GM12878 (cell line): ENCODE data around the gene CHKA. TPM values are rescaled to one million over a fixed set of nuclear protein-coding genes. Genes with fewer than 3 reads are reported as not detected.
A peak's percentile ranks its signal among the peaks of the same experiment; 100 is the strongest.

Source experiments
- ATAC-seq: fragments of 200-7000 bp; cut with Tn5 transposase; 3 replicates; pipeline ENCODE4 v1.9.1; 2020; ENCODE audit warnings: mild to moderate bottlenecking, moderate library complexity
- BruUV-seq: library from RNA; stranded (reverse); fragments of 400-500 nt; replicated peaks from 2 replicates; lab custom pipeline; 2021; lab: Mats Ljungman, UMichigan
- CTCF ChIA-PET: fragments of 300-600 bp; sonication (Branson Sonifier 250); formaldehyde crosslinking; extraction: SDS; loops from one replicate; lab custom pipeline; 2021; ENCODE audit warnings: inconsistent platforms; lab: Yijun Ruan, JAX
- POLR2A ChIA-PET: fragments of 350-600 bp; formaldehyde crosslinking; extraction: SDS; loops from one replicate; lab custom pipeline; 2021; ENCODE audit warnings: inconsistent platforms; lab: Charles Lee
- RAD21 ChIA-PET: fragments of 300-600 bp; sonication (Branson Sonifier 250); formaldehyde crosslinking; loops from one replicate; lab custom pipeline; 2023; ENCODE audit warnings: antibody characterized with exemption; ENCODE audit not compliant: unreplicated experiment; lab: Charles Lee
- SMC1A ChIA-PET: fragments of 300-600 bp; sonication (Branson Sonifier 250); formaldehyde crosslinking; loops from one replicate; lab custom pipeline; 2023; ENCODE audit not compliant: unreplicated experiment, uncharacterized antibody; lab: Charles Lee
- DNase-seq: peaks from one replicate; pipeline ENCODE4 v3.0.0-alpha.2; 2011; ENCODE audit warnings: low read depth, low spot score
- FAIRE-seq: peaks from 3 replicates; lab custom pipeline; 2011; peaks lifted over from hg19 to GRCh38; lab: Jason Lieb, UNC
- H2AFZ ChIP-seq: 2 replicates; pipeline ENCODE4 v1.6.0; 2011; ENCODE audit warnings: low read depth, low read length, control low read depth; ENCODE audit not compliant: control insufficient read depth
- H3K27ac ChIP-seq: 2 replicates; pipeline ENCODE4 v1.5.1; 2011; ENCODE audit warnings: control low read depth; ENCODE audit not compliant: control insufficient read depth, insufficient read depth
- H3K27me3 ChIP-seq, 2 experiments: replicated peaks in 1 of 2; 2 replicates each; pipeline versions ENCODE4 v1.6.0 to v1.6.1; 2011; ENCODE audit warnings: low read length in 1 of 2; ENCODE audit not compliant: control insufficient read depth in 2 of 2, insufficient read depth in 2 of 2
- H3K36me3 ChIP-seq, 2 experiments: 2 replicates each; pipeline ENCODE4 v1.5.1; 2011; ENCODE audit warnings: low read length in 1 of 2; ENCODE audit not compliant: control insufficient read depth in 2 of 2, insufficient read depth in 2 of 2
- H3K4me1 ChIP-seq: 2 replicates; pipeline ENCODE4 v1.6.1; 2011; ENCODE audit warnings: mild to moderate bottlenecking, low read length, moderate library complexity, mixed read lengths; ENCODE audit not compliant: control insufficient read depth, insufficient read depth
- H3K4me2 ChIP-seq: 2 replicates; pipeline ENCODE4 v1.6.0; 2011; ENCODE audit warnings: control low read depth; ENCODE audit not compliant: control insufficient read depth, insufficient read depth
- H3K4me3 ChIP-seq: fragments of 200-600 bp; sonication (generic); 2 replicates; pipeline ENCODE4 v1.5.1; 2016
- H3K79me2 ChIP-seq: 2 replicates; pipeline ENCODE4 v1.6.0; 2011; ENCODE audit warnings: low read length; ENCODE audit not compliant: control insufficient read depth, insufficient read depth
- H3K9ac ChIP-seq: 2 replicates; pipeline ENCODE4 v1.8.0; 2011; ENCODE audit warnings: low read length, control low read depth, mixed read lengths; ENCODE audit not compliant: control insufficient read depth, insufficient read depth
- H3K9me3 ChIP-seq: replicated peaks from 3 replicates; pipeline ENCODE4 v1.5.1; 2011; ENCODE audit warnings: mild to moderate bottlenecking, low read length; ENCODE audit not compliant: control insufficient read depth, insufficient read depth
- H4K20me1 ChIP-seq: 2 replicates; pipeline ENCODE4 v1.6.0; 2011; ENCODE audit not compliant: control insufficient read depth, insufficient read depth
- ATF2 ChIP-seq: IDR thresholded peaks from 2 replicates; pipeline ENCODE4 v1.6.1; 2012; ENCODE audit warnings: low read length, inconsistent platforms
- BCL11A ChIP-seq: IDR thresholded peaks from 2 replicates; pipeline ENCODE4 v1.6.1; 2011; ENCODE audit warnings: low read depth, low read length
- BRCA1 ChIP-seq: IDR thresholded peaks from 2 replicates; pipeline ENCODE4 v1.6.1; 2011; ENCODE audit warnings: low read depth, low read length, improper control_type of control experiment
- CBFB ChIP-seq: IDR thresholded peaks from 2 replicates; pipeline ENCODE4 v1.6.1; 2016; ENCODE audit warnings: antibody characterized with exemption, low read depth
- FOXK2 ChIP-seq: fragments of 450-650 bp; IDR thresholded peaks from 2 replicates; pipeline ENCODE4 v1.6.1; 2017; ENCODE audit warnings: mild to moderate bottlenecking, moderate library complexity
- HCFC1 ChIP-seq: fragments of 150-350 bp; IDR thresholded peaks from 2 replicates; pipeline ENCODE4 v1.6.1; 2014; ENCODE audit warnings: low read length
- HDAC6 ChIP-seq: fragments of 200-600 bp; sonication (generic); IDR thresholded peaks from one replicate; pipeline ENCODE4 v1.8.0; 2017; ENCODE audit warnings: antibody characterized with exemption; ENCODE audit not compliant: unreplicated experiment
- HDGF ChIP-seq: fragments of 450-650 bp; IDR thresholded peaks from 2 replicates; pipeline ENCODE4 v1.6.1; 2016; ENCODE audit warnings: antibody characterized with exemption
- LARP7 ChIP-seq: fragments of 450-650 bp; IDR thresholded peaks from 2 replicates; pipeline ENCODE4 v1.6.1; 2017; ENCODE audit warnings: mild to moderate bottlenecking
- MEF2A ChIP-seq: IDR thresholded peaks from 2 replicates; pipeline ENCODE4 v1.6.1; 2011; ENCODE audit warnings: low read depth, mild to moderate bottlenecking, low read length, moderate library complexity; ENCODE audit not compliant: insufficient read depth
- MTA2 ChIP-seq: fragments of 450-650 bp; IDR thresholded peaks from 2 replicates; pipeline ENCODE4 v1.6.1; 2016; ENCODE audit warnings: low read depth, mild to moderate bottlenecking, moderate library complexity
- MTA3 ChIP-seq: IDR thresholded peaks from 2 replicates; pipeline ENCODE4 v1.6.1; 2012; ENCODE audit warnings: low read length, inconsistent platforms, borderline replicate concordance
- NBN ChIP-seq: fragments of 450-650 bp; IDR thresholded peaks from 2 replicates; pipeline ENCODE4 v1.6.1; 2016
- NKRF ChIP-seq: fragments of 450-650 bp; conservative IDR thresholded peaks from 2 replicates; pipeline ENCODE4 v1.6.1; 2017; ENCODE audit warnings: mild to moderate bottlenecking, moderate library complexity
- PAX5 ChIP-seq: IDR thresholded peaks from 2 replicates; pipeline ENCODE4 v1.6.1; 2011; ENCODE audit warnings: low read depth, low read length, borderline replicate concordance
- POLR2AphosphoS5 ChIP-seq: IDR thresholded peaks from 2 replicates; pipeline ENCODE4 v1.6.1; 2011; ENCODE audit warnings: mild to moderate bottlenecking, low read length, inconsistent platforms
- POU2F2 ChIP-seq: IDR thresholded peaks from 3 replicates; pipeline ENCODE4 v1.6.1; 2011; ENCODE audit warnings: low read depth, mild to moderate bottlenecking, low read length, borderline replicate concordance
- RUNX3 ChIP-seq: IDR thresholded peaks from 2 replicates; pipeline ENCODE4 v1.6.1; 2012; ENCODE audit warnings: low read length, inconsistent platforms
- SRF ChIP-seq, 2 experiments: IDR thresholded peaks; 2 replicates each; pipeline ENCODE4 v1.6.1; 2011; ENCODE audit warnings: low read depth in 2 of 2, low read length in 2 of 2, mild to moderate bottlenecking in 1 of 2, moderate library complexity in 1 of 2
- TCF3 ChIP-seq: IDR thresholded peaks from 2 replicates; pipeline ENCODE4 v1.6.1; 2012; ENCODE audit warnings: low read depth, mild to moderate bottlenecking, low read length, borderline replicate concordance; ENCODE audit not compliant: insufficient read depth
- WGBS: methylation state at CpG from one replicate; pipeline ENCODE4 v1.1.6; 2016; ENCODE audit warnings: low lambda C conversion rate; ENCODE audit not compliant: insufficient replicate concordance, insufficient coverage; ENCODE audit errors: missing lambda C conversion rate; 5-methylcytosine and 5-hydroxymethylcytosine counted together
- in situ Hi-C: fragments of 300-500 bp; cut with MboI; formaldehyde crosslinking; loops from 9 replicates; pipeline ENCODE4 v1.14.3; 2018; ENCODE audit warnings: mixed read lengths
- intact Hi-C: fragments of 100-400 bp; cut with micrococcal nuclease; formaldehyde crosslinking; loops from one replicate; pipeline ENCODE4 v1.14.2; 2022; ENCODE audit not compliant: unreplicated experiment
- polyA plus RNA-seq, 11 experiments: library from polyadenylated mRNA; depleted of rRNA in 4 of 11; unstranded in 6 of 11; stranded (reverse) in 5 of 11; fragments of >200 nt; fragmentation: Nextera tagmentation in 4 of 11; fragmentation: Illumina TruSeq in 1 of 11; extraction: Ambion mirVana in 4 of 11; extraction: Trizol in 1 of 11; gene quantifications; 1 replicate in 1 of 11; 2 replicates in 10 of 11; pipeline versions ENCODE4 v1.2.1 to v1.2.3, GENCODE V29; 2011 to 2016; ENCODE audit warnings: inconsistent platforms in 2 of 11, missing spikeins in 2 of 11, low read depth in 1 of 11
- total RNA-seq, 4 experiments: library from RNA; depleted of rRNA in 3 of 4; stranded (reverse); fragments of >200 nt in 3 of 4; fragmentation: Illumina TruSeq in 1 of 4; extraction: Trizol in 1 of 4; gene quantifications; 2 replicates each; pipeline versions ENCODE4 v1.2.1 to v1.2.3, GENCODE V29; 2013 to 2021

The CHKA gene
- total and polyA plus RNA-seq, 10 of the 15 experiments (the other 5 are each of a cell fraction or from before 2014, with no cell fraction given) = 5.2 to 29.2 (median 21.2) TPM

GRCh38 chr11:68120273-68121066 lies 718 bp downstream of the CHKA start:
- H3K36me3 ChIP-seq = peaks cover 0 to 2% of the 10 kb centered on the region in 2 experiments; a peak in 2 of 4 replicates
- no peaks in the 10 kb centered on the region for H3K9me3 ChIP-seq
- peak; percentile 13 for FAIRE-seq
- no peaks in the 10 kb centered on the region for H4K20me1 ChIP-seq
- H3K27ac ChIP-seq = peak overlapping the region; percentile 84
- H3K79me2 ChIP-seq = peaks cover 48% of the 10 kb centered on the region
- peak overlapping the region; percentile 80 for H3K4me2 ChIP-seq
- ChIA-PET CTCF (no interaction called here), POLR2A (interaction anchor here (0.7 to 5.0 kb wide), 3 partner anchors 22 to 250 kb away, joined by 3 to 34 read pairs (median 6); no protein-coding TSS in a partner anchor), RAD21 (interaction anchor here (0.8 to 4.2 kb wide), 5 partner anchors 19 to 90 kb away, joined by 3 to 23 read pairs (median 6); partner anchors contain the start of genes NDUFS8 and TCIRG1), SMC1A (interaction anchor here (1.1 to 4.0 kb wide), 3 partner anchors 21 to 79 kb away, joined by 3 to 40 read pairs (median 5); no protein-coding TSS in a partner anchor)
- in situ Hi-C loops (no loop called here), intact Hi-C loops (loop anchor here (10.0 kb wide), 1 partner anchor 116 kb away; the partner anchor contains the start of gene UNC93B1)
- H3K4me3 ChIP-seq = peak overlapping the region; percentile 92
- peak; percentile 8; the same call in 2 of the 3 replicates for ATAC-seq
- peak overlapping the region; percentile 76 for H3K9ac ChIP-seq
- H2AFZ ChIP-seq = peak overlapping the region; percentile 58
- peak; percentile 32 for DNase-seq
- TSS peak; percentile 49 for BruUV-seq
- H3K4me1 ChIP-seq = peaks cover 12% of the 10 kb centered on the region
- whole genome bisulfite sequencing = under 1% methylated on average over 50 of the region's 73 CpGs
- H3K27me3 ChIP-seq = no peaks in the 10 kb centered on the region
- TF ChIP-seq NBN (no peak), HCFC1 (no peak), PAX5 (peak; percentile 49; the same call in 1 of the 2 replicates), SRF (IDR thresholded peaks at IDR 0.05; ENCODE audit: low read depth in 2 of 2, low read length in 2 of 2) (no peak), FOXK2 (no peak), MTA3 (no peak; the same call in 1 of the 2 replicates), MTA2 (0 out of 2 replicates have a peak, but pooled peaks have one; percentile 22), HDAC6 (no peak), LARP7 (no peak), MEF2A (no peak), RUNX3 (peak; percentile 95), BRCA1 (no peak), POLR2AphosphoS5 (peak; percentile 58; the same call in 1 of the 2 replicates), CBFB (peak; percentile 25; the same call in 1 of the 2 replicates), ATF2 (no peak), POU2F2 (0 out of 3 replicates have a peak, but pooled peaks have one; percentile 33), BCL11A (0 out of 2 replicates have a peak, but pooled peaks have one; percentile 44), TCF3 (no peak), HDGF (no peak), NKRF (no peak)
